KMS-11 (cell line): Measurements from ENCODE around the gene NSL1.
"Not testable (repeated sequence)": the region's sequence is repeated elsewhere in the genome, so short reads cannot be mapped to it uniquely, and the experiment has no call there.

Experiments
- H2AFZ ChIP-seq: fragments of 200-600 bp; sonication (generic); 2 replicates; pipeline ENCODE4 v1.6.1; 2016; ENCODE audit warnings: antibody characterized with exemption, mixed run types, low read depth
- H3K27ac ChIP-seq: fragments of 200-600 bp; sonication (generic); 2 replicates; pipeline ENCODE4 v1.6.1; 2016; ENCODE audit warnings: mild to moderate bottlenecking, mixed run types
- H3K27me3 ChIP-seq: fragments of 200-600 bp; sonication (generic); 2 replicates; pipeline ENCODE4 v1.6.1; 2017; ENCODE audit warnings: mild to moderate bottlenecking, low read depth, mixed run types, moderate library complexity; ENCODE audit not compliant: insufficient read depth
- H3K36me3 ChIP-seq: fragments of 200-600 bp; sonication (generic); 2 replicates; pipeline ENCODE4 v1.6.1; 2017; ENCODE audit warnings: mild to moderate bottlenecking, mixed run types; ENCODE audit not compliant: insufficient read depth
- H3K4me1 ChIP-seq: fragments of 200-600 bp; sonication (generic); 2 replicates; pipeline ENCODE4 v1.6.1; 2016; ENCODE audit warnings: mild to moderate bottlenecking, low read depth, mixed run types; ENCODE audit not compliant: poor library complexity, severe bottlenecking
- H3K4me2 ChIP-seq: fragments of 200-600 bp; sonication (generic); 2 replicates; pipeline ENCODE4 v1.7.0; 2016; ENCODE audit warnings: mild to moderate bottlenecking, mixed run types
- H3K4me3 ChIP-seq: fragments of 200-600 bp; sonication (generic); IDR thresholded peaks from 2 replicates; pipeline ENCODE4 v1.6.1; 2017; ENCODE audit warnings: low read depth, low read length, mixed read lengths; ENCODE audit not compliant: insufficient read depth
- H3K79me2 ChIP-seq: fragments of 200-600 bp; sonication (generic); 2 replicates; pipeline ENCODE4 v1.6.1; 2016; ENCODE audit warnings: low read depth, mixed run types; ENCODE audit not compliant: insufficient read depth
- H3K9ac ChIP-seq: fragments of 200-600 bp; sonication (generic); 2 replicates; pipeline ENCODE4 v1.6.1; 2016; ENCODE audit warnings: mild to moderate bottlenecking, mixed run types
- H4K20me1 ChIP-seq: fragments of 200-600 bp; sonication (generic); 2 replicates; pipeline ENCODE4 v1.6.1; 2016; ENCODE audit warnings: mild to moderate bottlenecking, mixed run types; ENCODE audit not compliant: insufficient read depth
- CTCF ChIP-seq: fragments of 200-600 bp; sonication (generic); conservative IDR thresholded peaks from 2 replicates; pipeline ENCODE4 v1.6.1; 2017; ENCODE audit warnings: low read depth, mild to moderate bottlenecking, antibody characterized with exemption, low read length, moderate library complexity, mixed read lengths

Gene NSL1

GRCh38 chr1:212769459-212770167 is 22.0 kb downstream of the NSL1 start:
- Histone ChIP-seq H3K4me2 (peak overlapping the region; percentile 7; the same call in 1 of the 2 replicates), H2AFZ (no peak overlapping the region), H3K4me3 (no peak overlapping the region), H3K79me2 (0 out of 2 replicates have a peak, but pooled peaks cover 3% of the 10 kb centered on the region), H4K20me1 (no peaks in the 10 kb centered on the region), H3K27me3 (no peaks in the 10 kb centered on the region), H3K4me1 (peaks cover 18% of the 10 kb centered on the region), H3K36me3 (no peaks in the 10 kb centered on the region), H3K27ac (0 out of 2 replicates have a peak overlapping the region, but pooled peaks have one; percentile 1), H3K9ac (no peak overlapping the region)
- TF ChIP-seq CTCF, result no peak

- not testable (repeated sequence) for H3K79me2 ChIP-seq, H3K36me3 ChIP-seq, H4K20me1 ChIP-seq, H3K27me3 ChIP-seq, H3K9ac ChIP-seq, H3K4me2 ChIP-seq, H2AFZ ChIP-seq, H3K4me3 ChIP-seq, H3K27ac ChIP-seq
- H3K4me1 ChIP-seq, result peaks cover 15% of the 10 kb centered on the region
Measured at GRCh38 chr1:212766825-212767224, 24.8 kb downstream of the NSL1 start.

- peaks cover 10% of the 10 kb centered on the region; the same call in 1 of the 2 replicates for H3K79me2 ChIP-seq
- H3K27me3 ChIP-seq, H3K36me3 ChIP-seq, H4K20me1 ChIP-seq, H3K4me3 ChIP-seq, H3K4me1 ChIP-seq, H3K27ac ChIP-seq, H3K9ac ChIP-seq, H3K4me2 ChIP-seq, H2AFZ ChIP-seq: not testable (repeated sequence)
Measured at GRCh38 chr1:212764718-212765281, 26.8 kb downstream of the NSL1 start.

GRCh38 chr1:212762839-212763238 is 28.7 kb downstream of the NSL1 start:
- Histone ChIP-seq H2AFZ (no peak overlapping the region), H3K9ac (no peak overlapping the region), H3K36me3 (no peaks in the 10 kb centered on the region), H3K27me3 (no peaks in the 10 kb centered on the region), H3K27ac (no peak overlapping the region), H3K79me2 (peaks cover 13% of the 10 kb centered on the region; the same call in 1 of the 2 replicates), H3K4me2 (no peak overlapping the region), H3K4me3 (no peak overlapping the region), H4K20me1 (no peaks in the 10 kb centered on the region), H3K4me1 (no peaks in the 10 kb centered on the region)
- TF ChIP-seq CTCF, result no peak

DNA sequence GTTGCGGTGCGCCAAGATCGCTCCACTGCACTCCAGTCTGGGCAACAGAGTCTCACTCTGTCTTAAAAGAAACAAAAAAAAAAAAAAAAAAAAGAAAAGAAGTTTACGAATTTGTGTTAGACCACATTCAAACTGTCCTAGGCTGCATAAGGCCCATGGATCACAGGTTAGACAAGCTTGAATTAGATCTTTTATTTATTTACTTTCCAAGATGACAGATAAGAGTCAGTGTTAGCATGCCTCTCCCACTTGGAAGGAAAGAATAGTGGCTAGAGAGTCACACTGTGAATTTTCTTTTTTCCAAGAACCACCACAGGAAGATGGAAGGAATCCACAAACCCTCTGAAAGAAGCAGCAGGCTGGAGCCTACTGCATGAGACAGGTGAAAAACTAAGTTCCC is 29.3 kb downstream of the NSL1 start:
- TF ChIP-seq CTCF, result no peak
- peaks cover 13% of the 10 kb centered on the region; the same call in 1 of the 2 replicates for H3K79me2 ChIP-seq

More for the DNA sequence above, 29.3 kb downstream of the NSL1 start:
- no peaks in the 10 kb centered on the region for H4K20me1 ChIP-seq
- no peaks in the 10 kb centered on the region for H3K4me1 ChIP-seq
- H3K36me3 ChIP-seq, result no peaks in the 10 kb centered on the region
- H2AFZ ChIP-seq, result no peak overlapping the region
- no peak overlapping the region for H3K27ac ChIP-seq
- no peak overlapping the region for H3K4me3 ChIP-seq
- no peak overlapping the region for H3K4me2 ChIP-seq
- H3K9ac ChIP-seq, result no peak overlapping the region
- no peaks in the 10 kb centered on the region for H3K27me3 ChIP-seq
